Activated CD4-positive, alpha-beta T cell treated with anti-CD3 and anti-CD28 coated beads, Interleukin-2, amount 50 U/mL, for 48 hours (primary cell): ENCODE data around the gene BRMS1L.
"Not testable (repeated sequence)": the region's sequence is repeated elsewhere in the genome, so short reads cannot be mapped to it uniquely, and the experiment has no call there.

Source experiments
- DNase-seq, 2 experiments: peaks; one replicate each; pipeline ENCODE4 v3.0.0-alpha.2; 2020

The BRMS1L gene

DNA sequence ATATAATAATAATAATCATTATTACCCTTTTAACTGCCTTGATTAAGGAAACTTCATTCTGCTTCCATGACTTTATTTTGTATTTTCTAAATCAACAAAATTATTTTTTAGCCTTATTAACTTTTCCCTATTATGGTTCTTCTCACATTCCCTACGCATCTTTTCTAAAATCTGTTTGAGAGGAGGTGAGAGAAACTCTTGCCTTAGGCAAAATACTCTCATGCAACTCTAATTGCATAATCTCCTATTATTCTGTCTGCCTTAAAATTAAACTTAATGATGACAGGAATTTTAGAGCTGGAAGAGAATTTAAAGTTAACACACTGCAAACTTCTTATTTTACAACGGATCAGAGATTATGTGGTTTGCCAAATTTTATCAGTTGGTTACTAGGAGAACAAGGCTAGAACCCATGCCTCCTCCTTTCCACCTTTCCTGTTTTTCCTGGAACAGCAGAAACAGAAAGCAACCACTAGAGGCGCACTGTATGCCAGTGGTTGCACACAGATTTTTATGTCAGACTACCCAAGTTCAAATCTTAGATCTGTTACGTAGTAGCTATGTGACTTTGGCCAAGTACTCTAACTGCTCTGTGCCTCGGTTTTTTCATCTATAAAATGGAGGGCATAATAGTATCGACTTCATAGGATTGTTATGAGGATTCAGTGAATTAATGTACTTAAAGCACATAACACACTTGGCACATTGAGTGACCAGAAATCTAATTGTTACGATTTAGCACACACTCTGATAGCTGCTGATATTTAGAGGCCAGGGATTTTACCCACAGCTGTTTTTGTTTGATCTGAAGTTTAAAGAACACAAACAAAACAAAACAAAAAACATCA lies 4.3 kb upstream of the BRMS1L start:
- DNase-seq: no peak

DNA sequence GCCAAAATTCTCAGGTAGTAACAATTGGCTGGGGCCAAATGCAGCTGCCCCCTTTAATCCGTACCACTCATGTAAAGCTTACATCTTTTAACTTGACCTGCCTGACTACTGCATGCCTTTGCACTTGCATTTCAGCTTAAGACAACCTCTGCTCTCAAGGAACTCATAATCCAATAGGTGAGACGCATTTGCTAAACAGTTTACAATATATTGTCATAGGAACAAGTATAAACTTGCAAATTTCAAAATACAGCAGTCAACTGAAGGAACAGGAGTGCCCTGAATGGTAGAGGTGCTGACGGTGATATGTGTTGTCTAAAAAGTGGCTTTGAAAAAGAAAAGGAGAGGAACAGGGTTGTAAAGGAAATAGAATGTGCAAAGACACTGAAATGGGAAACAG lies 3.6 kb upstream of the BRMS1L start:
- no peak for DNase-seq

DNA sequence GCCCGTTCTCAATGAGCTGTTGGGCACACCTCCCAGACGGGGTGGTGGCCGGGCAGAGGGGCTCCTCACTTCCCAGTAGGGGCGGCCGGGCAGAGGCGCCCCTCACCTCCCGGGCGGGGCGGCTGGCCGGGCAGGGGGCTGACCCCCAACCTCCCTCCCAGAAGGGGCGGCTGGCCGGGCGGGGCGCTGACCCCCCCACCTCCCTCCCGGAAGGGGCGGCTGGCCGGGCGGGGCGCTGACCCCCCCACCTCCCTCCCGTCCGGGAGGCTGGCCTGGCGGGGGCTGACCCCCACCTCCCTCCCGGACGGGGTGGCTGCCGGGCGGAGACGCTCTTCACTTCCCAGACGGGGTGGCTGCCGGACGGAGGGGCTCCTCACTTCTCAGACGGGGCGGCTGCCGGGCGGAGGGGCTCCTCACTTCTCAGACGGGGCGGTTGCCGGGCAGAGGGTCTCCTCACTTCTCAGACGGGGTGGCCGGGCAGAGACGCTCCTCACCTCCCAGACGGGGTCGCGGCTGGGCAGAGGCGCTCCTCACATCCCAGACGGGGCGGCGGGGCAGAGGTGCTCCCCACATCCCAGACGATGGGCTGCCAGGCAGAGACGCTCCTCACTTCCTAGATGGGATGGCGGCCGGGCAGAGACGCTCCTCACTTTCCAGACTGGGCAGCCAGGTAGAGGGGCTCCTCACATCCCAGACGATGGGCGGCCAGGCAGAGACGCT lies 1.5 kb upstream of the BRMS1L start:
- not testable (repeated sequence) for DNase-seq

DNA sequence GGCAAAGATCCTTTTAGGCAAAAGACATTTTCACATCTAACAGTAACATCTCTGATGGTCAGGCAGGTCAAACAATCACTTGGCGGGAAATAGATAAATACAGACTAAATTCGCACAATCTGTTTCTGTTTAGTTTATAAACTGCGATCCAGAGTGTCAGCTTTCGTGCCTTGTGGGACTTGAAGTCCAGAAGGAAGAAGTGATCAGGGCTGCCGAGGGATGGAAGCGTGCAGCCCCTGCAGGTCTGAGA lies 245 bp upstream of the BRMS1L start:
- no peak for DNase-seq

DNA sequence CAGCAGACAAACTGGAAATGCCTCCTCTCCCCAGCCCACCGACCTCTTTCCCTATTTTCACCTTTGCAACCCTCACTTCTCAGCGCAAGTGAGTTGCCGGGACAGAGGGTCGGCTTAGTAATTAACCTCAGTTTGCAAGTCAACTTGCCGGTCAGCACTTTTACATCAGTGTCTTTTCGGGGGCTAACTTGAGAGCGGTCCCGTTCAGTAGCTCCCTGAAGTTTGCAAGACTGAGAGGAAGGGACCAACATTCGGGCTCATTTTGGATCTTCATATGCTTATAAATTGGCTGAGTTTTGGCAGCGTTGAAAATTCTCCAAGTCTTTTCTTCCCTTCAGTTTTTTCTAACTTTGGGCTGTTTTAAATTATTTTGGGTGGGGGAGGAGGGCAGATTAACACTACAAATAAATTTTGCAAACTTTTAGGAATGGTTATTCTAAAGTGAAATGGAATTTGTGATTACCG lies 846 bp downstream of the BRMS1L start:
- DNase-seq: no peak

DNA sequence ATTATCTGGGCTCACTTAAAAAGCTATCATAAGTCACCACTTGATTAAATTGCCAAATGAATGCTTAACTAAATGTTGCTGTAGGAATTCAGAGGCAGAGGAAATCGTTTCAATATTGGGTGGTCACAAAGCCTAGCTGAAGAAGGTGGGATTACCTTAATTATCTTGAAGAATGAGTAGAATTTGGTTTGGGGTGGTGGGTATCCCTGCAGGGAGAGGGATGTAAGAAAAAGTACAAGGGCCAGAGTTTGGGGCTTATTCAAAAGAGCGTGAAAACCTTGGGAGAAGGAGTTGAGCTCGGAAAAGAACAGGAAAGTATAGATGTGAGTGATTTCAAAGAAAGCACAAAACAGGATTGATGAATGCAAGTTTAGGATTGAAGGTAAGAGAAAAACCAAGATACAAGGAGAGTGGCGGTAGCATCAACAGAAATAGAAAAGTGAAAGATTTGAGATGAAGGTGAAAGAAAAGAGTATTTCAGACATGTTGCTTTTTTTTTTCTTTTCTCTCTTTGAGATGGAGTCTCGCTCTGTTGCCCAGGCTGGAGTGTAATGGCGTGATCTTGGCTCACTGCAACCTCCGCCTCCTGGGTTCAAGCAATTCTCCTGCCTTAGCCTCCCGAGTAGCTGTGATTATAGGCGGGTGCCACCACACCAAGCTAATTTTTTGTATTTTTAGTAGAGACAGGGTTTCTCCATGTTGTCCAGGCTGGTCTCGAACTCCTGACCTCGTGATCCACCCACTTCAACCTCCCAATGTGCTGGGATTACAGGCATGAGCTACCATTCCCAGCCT lies 1.7 kb downstream of the BRMS1L start:
- no peak for DNase-seq

DNA sequence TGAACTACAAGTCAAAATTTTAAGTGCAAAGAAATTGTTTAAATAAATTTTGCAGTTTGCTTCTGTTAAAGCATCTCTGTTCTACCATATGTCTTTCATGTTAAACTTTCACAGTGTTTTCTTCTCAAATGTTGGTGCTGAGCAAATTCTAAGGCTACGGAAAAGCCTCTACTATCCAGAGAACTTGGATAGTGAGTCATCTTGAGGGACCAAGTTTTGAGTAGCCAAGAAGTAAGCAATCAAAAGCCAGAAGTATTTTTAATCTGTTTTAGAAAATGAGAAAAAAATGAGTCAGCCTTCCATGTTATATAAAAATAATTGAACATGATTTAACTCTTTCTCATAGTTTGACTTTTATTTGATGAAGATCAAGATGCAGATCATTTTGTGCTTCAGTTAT lies 3.3 kb downstream of the BRMS1L start:
- DNase-seq: no peak

DNA sequence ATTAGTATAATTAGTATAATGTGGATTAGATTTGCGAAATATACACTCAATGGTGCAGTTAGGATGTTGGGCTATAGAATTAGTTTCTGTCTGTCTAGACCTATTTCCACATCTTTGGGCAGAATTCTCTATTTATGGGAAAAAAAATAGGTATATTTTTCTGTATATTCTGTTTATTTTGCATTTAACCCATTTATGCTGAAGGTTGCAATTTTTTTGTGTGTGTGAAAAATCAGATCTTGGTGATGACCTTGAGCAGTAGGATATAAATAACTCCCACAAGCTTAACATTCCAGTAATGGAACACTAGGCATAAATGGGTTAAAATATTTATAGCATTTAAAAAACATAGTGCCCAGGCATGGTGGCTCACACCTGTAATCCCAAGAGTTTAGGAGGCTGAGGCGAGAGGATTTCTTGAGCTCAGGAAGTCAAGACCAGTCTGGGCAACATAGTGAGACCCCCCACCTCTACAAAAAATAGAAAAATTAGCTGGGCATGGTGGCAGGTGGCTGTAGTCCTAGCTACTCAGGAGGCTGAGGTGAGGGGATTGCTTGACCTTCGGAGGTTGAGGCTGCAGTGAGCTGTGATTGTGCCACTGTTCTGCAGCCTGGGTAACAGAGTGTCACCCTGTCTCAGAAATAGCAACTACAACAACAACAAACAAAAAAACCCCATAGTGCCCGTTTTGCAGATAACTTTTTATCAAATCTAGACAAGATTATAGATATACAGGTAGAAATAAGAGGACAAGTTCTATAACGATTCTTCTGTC lies 9.3 kb downstream of the BRMS1L start:
- DNase-seq: no peak

DNA sequence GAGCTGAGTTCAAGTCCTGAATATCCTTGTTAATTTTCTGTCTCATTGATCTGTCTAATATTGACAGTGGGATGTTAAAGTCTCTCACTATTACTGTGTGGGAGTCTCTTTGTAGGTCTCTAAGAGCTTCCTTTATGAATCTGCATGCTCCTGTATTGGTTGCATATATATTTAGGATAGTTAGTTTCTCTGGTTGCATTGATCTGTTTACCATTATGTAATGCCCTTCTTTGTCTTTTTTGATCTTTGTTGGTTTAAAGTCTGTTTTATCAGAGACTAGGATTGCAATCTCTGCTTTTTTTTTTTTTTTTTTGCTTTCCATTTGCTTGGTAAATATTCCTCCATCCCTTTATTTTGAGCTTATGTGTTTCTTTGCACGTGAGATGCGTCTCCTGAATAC lies 15.6 kb downstream of the BRMS1L start:
- not testable (repeated sequence) for DNase-seq

DNA sequence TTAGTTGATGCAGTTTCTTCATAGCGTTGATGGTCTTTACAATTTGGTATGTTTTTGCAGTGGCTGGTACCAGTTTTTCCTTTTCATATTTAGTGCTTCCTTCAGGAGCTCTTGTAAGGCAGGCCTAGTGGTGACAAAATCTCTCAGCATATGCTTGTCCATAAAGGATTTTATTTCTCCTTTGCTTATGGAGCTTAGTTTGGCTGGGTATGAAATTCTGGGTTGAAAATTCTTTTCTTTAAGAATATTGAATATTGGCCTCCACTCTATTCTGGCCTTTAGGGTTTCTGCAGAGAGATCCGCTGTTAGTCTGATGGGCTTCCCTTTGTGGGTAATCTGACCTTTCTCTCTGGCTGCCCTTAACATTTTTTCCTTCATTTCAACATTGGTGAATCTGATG lies 16.1 kb downstream of the BRMS1L start:
- DNase-seq: not testable (repeated sequence)

DNA sequence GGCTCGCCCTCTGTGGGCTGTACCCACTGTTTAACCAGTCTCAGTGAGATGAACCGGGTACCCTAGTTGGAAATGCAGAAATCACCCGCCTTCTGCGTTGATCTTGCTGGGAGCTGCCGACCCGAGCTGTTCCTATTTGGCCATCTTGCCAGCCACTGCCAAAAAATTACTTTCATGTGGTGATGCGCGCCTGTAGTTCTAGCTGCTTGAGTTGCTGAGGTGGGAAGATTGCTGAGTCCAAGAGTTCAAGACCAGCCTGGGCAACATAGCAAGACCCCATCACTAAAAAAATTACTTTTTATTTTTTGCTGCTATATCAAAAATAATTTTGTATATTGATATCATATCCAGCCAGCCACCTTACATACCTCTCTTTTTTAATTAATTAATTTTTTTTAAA lies 18.4 kb downstream of the BRMS1L start:
- no peak for DNase-seq

DNA sequence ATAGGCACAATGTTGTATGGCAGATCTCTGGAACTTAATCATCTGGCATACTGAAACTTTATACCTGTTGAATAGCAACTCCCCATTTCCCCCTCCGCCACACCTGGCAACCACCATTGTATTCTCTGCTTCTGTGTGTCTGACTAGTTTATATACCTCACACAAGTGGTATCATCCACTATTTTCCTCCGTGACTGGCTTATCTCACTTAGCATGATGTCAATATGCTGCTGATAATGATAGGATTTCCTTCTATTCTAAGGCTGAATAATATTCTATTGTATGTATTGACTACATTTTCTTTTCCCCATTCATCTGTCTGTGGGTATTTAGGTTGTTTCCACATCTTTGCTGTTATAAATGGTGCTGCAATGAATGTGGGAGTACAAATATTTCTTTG lies 21.5 kb downstream of the BRMS1L start:
- no peak for DNase-seq

DNA sequence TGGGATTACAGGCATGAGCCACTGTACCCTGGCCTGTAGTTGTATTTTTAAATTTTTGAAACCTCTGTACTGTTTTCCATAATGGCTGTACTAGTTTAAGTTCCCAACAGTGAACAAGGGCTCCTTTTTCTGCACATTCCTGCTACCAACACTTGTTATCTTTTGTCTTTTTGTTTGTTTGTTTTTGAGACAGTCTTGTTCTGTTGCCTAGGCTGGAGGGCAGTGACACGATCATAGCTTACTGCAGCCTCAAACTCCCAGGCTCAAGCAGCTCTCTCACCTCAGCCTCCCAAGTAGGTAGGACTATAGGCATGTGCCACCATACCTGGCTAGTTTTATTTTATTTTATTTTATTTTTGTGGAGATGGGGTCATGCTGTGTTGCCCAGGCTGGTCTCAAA lies 23.0 kb downstream of the BRMS1L start:
- DNase-seq: no peak

DNA sequence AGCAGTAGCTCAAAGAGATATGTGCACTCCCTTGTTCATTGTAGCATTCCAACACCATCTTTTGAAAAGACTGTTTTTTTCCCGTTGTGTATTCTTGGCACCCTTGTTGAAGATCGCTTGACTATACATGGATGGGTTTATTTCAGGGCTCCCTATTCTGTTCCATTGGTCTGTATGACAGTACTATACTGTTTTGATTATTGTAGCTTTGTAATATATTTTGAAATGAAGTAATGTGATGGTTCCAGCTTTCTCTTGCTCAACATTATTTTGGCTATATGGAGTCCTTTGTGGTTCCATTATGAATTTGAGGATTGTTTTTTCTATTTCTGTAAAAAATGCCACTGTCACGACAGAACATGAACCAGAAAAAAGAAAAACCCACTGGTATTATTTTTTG lies 25.7 kb downstream of the BRMS1L start:
- no peak for DNase-seq

DNA sequence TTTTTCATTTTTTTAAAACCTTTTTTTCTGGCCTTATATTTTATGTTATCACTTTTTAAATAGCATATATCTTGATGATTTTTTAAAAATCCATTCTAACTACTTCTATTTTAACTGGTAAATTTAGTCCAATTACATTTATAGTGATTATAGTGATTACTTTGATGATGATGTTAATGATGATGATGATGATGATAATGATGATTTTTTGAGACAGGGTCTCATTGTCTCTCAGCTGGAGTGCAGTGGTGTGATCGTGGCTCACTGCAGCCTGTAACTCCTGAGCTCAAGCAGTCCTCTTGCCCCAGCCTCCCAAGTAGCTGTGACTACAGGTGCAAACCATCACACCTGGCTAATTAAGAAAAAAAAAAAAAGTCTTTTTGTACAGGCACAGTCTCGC lies 27.1 kb downstream of the BRMS1L start:
- no peak for DNase-seq

DNA sequence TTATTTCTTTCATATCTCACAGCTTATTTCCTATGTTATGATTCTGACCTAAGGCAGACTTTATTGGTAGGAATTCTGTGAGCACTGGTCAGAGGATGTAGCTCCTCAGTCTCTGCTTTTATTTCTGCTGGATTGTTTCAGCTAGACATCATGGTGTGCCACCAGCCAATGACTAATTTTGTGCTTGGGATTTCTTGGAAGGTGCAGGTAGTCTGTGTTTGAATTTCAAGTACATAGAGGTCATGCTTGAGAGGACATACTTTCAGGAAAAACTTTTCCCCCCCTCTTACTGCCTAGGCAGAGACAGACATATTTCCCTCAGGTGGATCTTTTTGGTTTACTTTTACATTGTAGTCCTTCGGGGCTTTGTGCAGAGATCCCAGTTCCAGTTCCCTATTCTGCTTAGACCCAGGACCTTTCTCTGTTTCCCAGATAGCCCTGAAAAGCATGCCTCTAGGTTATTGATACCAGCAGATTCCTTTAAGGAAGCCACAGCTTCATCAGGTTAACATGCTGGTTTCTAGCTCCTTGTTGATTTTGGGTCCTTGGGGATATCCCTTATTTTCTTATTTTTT lies 28.6 kb downstream of the BRMS1L start:
- DNase-seq: no peak

DNA sequence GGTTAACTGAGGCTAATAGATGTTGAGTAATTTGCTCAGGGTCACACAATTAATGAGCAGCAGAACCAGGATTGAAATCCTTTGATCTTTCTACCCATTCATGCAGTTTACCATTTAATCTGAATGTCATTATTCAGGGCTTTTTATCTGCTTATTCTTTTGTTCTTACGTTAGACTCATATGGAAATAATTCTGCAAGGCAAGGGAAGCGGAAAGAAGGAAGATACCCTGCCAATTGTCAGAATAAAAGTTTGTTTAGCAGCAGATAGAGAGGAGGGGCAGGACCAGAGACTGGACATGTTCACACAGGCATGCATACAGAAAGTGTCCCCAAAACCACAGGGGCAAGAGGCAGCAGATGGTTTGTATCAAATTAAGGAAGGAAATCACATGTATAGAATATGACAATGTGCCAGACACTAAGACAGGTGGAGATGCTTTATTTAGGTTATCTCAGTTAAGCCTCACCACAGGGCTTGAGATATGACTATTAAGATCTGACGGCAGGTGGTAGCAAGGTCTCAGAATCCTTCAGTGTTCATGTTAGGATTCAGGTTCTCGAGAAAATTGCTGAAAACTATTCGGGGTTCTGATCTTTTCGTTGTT lies 29.8 kb downstream of the BRMS1L start:
- DNase-seq: no peak

DNA sequence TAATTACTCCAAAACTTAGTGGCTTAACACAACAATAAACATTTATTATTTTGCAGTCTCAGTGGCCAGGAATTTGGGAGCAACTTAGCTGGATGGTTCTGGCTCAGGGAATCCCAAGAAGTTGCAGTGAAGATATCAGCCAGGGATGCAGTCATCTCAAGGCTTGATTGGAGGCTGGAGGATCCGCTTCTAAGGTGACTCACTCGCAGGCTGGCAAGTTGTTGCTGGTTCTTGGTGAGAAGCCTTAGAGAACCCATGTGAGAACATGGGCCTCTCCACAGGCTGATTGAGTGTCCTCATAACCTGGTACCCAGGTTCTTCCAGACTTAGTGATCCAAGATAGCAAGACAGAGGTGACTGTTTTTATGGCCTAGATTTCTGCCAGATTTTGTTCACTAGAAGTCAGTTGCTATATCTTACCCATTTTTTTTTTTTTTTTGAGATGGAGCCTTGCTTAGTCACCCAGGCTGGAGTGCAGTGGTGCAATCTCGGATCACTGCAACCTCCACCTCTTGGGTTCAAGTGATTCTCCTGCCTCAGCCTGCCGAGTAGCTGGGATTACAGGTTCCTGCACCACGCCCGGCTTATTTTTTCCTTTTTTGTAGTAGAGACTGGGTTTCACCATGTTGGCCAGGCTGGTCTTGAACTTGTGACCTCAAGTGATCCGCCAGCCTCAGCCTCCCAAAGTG lies 32.5 kb downstream of the BRMS1L start:
- DNase-seq: no peak

DNA sequence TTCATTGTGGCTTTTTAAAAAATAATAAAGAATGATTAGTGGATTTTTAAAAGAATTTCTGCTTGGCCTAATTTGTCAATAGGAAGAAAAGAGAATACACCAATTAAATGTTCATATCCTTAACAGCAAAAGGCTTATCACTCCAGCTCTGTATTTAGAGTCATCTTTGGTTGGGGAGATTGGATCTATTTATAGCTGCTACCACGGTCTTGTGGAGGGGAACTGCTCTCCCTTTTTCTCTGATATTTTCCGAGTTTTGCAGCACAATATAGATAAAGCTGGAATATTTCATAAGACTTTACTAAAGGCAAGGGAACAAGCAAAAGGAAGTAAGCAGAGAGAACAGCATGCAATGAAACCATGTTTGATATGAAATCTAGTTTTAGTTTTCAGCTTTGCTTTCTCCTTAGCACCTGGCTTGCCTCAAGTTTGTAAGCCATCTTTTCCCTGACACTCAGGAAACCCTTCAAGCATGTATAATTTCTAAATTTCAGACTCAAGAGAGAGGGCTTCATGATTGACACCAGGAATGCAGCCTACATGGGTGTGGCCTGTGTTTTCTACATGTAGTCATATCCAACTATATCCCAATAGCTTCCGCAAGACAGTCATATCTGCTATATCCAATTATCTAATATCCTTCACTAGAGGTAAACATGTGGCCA lies 35.2 kb downstream of the BRMS1L start:
- DNase-seq: no peak

DNA sequence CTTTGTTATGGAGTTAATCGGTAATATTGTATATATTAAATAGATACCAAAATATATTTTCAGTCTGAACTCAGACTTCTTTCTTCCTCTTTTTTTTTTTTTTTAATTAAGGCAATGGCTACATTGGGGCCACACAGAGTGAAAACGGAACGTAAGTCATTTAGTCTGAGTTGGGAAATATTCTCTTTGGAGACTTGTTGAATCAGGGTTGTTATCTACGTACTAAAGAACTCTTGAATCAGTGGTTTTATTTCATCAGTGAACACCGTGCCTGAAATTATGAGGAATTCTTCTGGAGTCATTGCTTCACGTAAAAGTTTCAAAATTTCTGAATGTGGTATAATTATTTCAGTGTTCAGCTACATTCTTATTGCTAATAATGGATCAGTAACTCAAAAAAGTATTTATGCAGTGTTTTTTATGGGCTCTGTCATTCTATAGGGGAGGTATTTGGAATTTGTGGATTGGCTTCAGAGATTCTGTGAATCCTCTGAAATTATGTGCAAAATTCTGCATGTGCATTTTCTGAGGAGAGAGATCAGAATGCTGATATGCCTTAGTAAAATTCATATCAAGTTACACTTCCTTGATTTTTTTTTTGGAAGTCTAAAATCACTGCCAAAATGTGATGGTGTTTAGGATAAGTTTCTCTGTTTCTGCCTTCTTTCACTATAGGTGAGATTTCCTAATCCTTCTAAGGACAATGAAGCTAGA lies 39.6 kb downstream of the BRMS1L start:
- DNase-seq: no peak
